Measurements from ENCODE around the gene SLC36A4.

DNA sequence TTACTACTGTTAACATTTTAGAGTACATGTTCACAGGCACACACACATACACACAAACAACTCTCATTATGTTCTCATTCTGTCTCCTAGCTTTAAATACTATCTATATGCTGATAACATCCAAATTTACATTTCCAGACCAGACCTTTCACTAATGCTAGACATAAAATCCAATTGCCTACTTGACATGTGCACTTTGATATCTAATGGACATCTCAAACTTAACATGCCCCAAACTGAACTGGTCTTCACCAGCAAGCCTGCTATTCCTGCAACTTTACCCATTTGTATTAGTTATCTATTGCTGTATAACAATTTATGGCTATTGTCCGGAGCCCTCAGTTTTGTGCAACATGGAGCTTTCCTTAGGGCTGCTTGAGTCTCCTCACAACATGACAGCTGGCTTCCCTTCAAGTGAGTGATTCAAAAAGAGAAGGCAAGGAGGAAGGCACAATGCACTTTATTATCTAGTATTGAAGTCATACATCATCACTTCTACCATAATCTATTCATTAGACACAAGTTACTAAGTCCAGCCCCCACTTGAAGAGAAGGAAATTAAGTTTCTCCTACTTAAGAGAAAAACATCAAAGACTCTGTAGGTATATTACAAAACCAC, 3.0 kb downstream of the SLC36A4 start:
- TF ChIP-seq, protein P1, sequence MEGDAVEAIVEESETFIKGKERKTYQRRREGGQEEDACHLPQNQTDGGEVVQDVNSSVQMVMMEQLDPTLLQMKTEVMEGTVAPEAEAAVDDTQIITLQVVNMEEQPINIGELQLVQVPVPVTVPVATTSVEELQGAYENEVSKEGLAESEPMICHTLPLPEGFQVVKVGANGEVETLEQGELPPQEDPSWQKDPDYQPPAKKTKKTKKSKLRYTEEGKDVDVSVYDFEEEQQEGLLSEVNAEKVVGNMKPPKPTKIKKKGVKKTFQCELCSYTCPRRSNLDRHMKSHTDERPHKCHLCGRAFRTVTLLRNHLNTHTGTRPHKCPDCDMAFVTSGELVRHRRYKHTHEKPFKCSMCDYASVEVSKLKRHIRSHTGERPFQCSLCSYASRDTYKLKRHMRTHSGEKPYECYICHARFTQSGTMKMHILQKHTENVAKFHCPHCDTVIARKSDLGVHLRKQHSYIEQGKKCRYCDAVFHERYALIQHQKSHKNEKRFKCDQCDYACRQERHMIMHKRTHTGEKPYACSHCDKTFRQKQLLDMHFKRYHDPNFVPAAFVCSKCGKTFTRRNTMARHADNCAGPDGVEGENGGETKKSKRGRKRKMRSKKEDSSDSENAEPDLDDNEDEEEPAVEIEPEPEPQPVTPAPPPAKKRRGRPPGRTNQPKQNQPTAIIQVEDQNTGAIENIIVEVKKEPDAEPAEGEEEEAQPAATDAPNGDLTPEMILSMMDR (IDR thresholded peaks at IDR 0.05), result no peak
- TF ChIP-seq EZH2phosphoT487 (IDR thresholded peaks at IDR 0.05), result no peak
- TF ChIP-seq EZH2 (IDR thresholded peaks at IDR 0.05), result no peak
